ENCODE data around the gene SUPT3H.

SUPT3H gene

GRCh38 chr6:45388328-45388727 lies 10.6 kb upstream of the SUPT3H start:
- no peak for DNase-seq (ENCODE audit: low read depth, low spot score)

GRCh38 chr6:45387236-45387635 lies 9.5 kb upstream of the SUPT3H start:
- DNase-seq (ENCODE audit: low read depth, low spot score) = no peak

- no peak for DNase-seq (ENCODE audit: low read depth, low spot score)
Measured at GRCh38 chr6:45386501-45386900, 8.8 kb upstream of the SUPT3H start.

GRCh38 chr6:45382391-45382790 lies 4.7 kb upstream of the SUPT3H start:
- DNase-seq (ENCODE audit: low read depth, low spot score) = no peak

GRCh38 chr6:45378334-45378926 lies 696 bp upstream of the SUPT3H start:
- DNase-seq (ENCODE audit: low read depth, low spot score) = peak; percentile 4

GRCh38 chr6:45377043-45377553 lies 636 bp downstream of the SUPT3H start:
- DNase-seq (ENCODE audit: low read depth, low spot score) = peak; percentile 64

- DNase-seq (ENCODE audit: low read depth, low spot score) = no peak
Measured at GRCh38 chr6:45376310-45377042, 1.3 kb downstream of the SUPT3H start.

GRCh38 chr6:45375449-45375848 lies 2.3 kb downstream of the SUPT3H start:
- DNase-seq (ENCODE audit: low read depth, low spot score) = no peak

GRCh38 chr6:45371924-45372573 lies 5.7 kb downstream of the SUPT3H start:
- no peak for DNase-seq (ENCODE audit: low read depth, low spot score)

- DNase-seq (ENCODE audit: low read depth, low spot score) = no peak
Measured at GRCh38 chr6:45369870-45370269, 7.9 kb downstream of the SUPT3H start.

- no peak for DNase-seq (ENCODE audit: low read depth, low spot score)
Measured at GRCh38 chr6:45367999-45368398, 9.7 kb downstream of the SUPT3H start.

GRCh38 chr6:45366534-45366933 lies 11.2 kb downstream of the SUPT3H start:
- DNase-seq (ENCODE audit: low read depth, low spot score) = no peak

GRCh38 chr6:45365036-45365435 lies 12.7 kb downstream of the SUPT3H start:
- DNase-seq (ENCODE audit: low read depth, low spot score) = no peak

- DNase-seq (ENCODE audit: low read depth, low spot score) = no peak
Measured at GRCh38 chr6:45364466-45364865, 13.3 kb downstream of the SUPT3H start.

- DNase-seq (ENCODE audit: low read depth, low spot score) = no peak
Measured at GRCh38 chr6:45353654-45354053, 24.1 kb downstream of the SUPT3H start.

- no peak for DNase-seq (ENCODE audit: low read depth, low spot score)
Measured at GRCh38 chr6:45351667-45352066, 26.1 kb downstream of the SUPT3H start.

GRCh38 chr6:45351076-45351475 lies 26.7 kb downstream of the SUPT3H start:
- DNase-seq (ENCODE audit: low read depth, low spot score) = no peak

- DNase-seq (ENCODE audit: low read depth, low spot score) = no peak
Measured at GRCh38 chr6:45350186-45350710, 27.5 kb downstream of the SUPT3H start.

- DNase-seq (ENCODE audit: low read depth, low spot score) = no peak
Measured at GRCh38 chr6:45344900-45345299, 32.8 kb downstream of the SUPT3H start.

GRCh38 chr6:45328523-45328922 lies 49.2 kb downstream of the SUPT3H start:
- DNase-seq (ENCODE audit: low read depth, low spot score) = no peak

GRCh38 chr6:45327956-45328522 lies 49.7 kb downstream of the SUPT3H start, which contains the start of gene RUNX2:
RUNX2 (plus strand) TSS chr6:45328330; CDS start chr6:45328727, 397 bp downstream.
- no peak for DNase-seq (ENCODE audit: low read depth, low spot score)

Data from activated CD4-positive, CD25-positive, alpha-beta regulatory T cell treated with anti-CD3 and anti-CD28 coated beads, Interleukin-2, amount 50 U/mL, for 16 hours (primary cell).